Bronchial epithelial cell (primary cell): ENCODE results near the gene PANK1. TPM values are rescaled to one million over a fixed set of nuclear protein-coding genes. Genes with fewer than 3 reads are reported as not detected.

Experiments
- DNase-seq: peaks from one replicate; pipeline ENCODE4 v3.0.0-alpha.2; 2010; ENCODE audit warnings: low read depth
- FAIRE-seq: peaks from 2 replicates; lab custom pipeline; 2011; peaks lifted over from hg19 to GRCh38; lab: Jason Lieb, UNC
- H3K27me3 ChIP-seq: 2 replicates; pipeline ENCODE4 v1.5.1; 2011; ENCODE audit warnings: low read length; ENCODE audit not compliant: control insufficient read depth, insufficient read depth
- H3K36me3 ChIP-seq: 2 replicates; pipeline ENCODE4 v1.5.1; 2011; ENCODE audit warnings: low read length; ENCODE audit not compliant: control insufficient read depth, insufficient read depth
- H3K4me3 ChIP-seq: 2 replicates; pipeline ENCODE4 v1.5.1; 2011; ENCODE audit warnings: mild to moderate bottlenecking, low read depth, low read length, control low read depth
- CTCF ChIP-seq: IDR thresholded peaks from 2 replicates; pipeline ENCODE4 v1.5.1; 2011; ENCODE audit warnings: mild to moderate bottlenecking, moderate library complexity, low read length, control low read depth, inconsistent platforms; ENCODE audit not compliant: insufficient read depth, severe bottlenecking
- total RNA-seq: library from RNA; depleted of rRNA; stranded (reverse); fragments of >200 nt; gene quantifications from 2 replicates; pipeline ENCODE4 v1.2.1, GENCODE V29; 2014

Gene PANK1
- total RNA-seq, 1 donor from 2014 or later = 8.4 TPM

DNA sequence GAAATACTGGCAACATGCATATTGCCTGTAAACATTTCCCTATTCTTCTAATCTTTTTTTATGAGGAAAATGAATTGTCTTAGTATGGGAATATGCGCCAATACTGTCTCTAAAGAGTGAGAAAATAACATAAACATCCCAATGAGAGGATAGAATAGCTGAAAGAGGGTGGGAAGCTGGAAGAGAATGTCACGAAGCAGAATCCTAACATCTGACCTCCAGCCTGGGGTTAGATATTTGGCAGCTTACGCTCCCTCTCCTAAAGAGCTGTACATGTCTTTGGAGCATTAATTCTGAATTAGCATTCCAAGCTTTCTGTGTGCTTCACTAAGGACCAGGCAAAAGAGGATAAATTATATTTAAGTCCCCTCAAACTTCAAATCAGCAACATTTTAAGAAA, 78.0 kb downstream of the PANK1 start:
- Histone ChIP-seq H3K36me3 (no peaks in the 10 kb centered on the region), H3K27me3 (no peaks in the 10 kb centered on the region), H3K4me3 (no peak overlapping the region)
- FAIRE-seq = no peak
- no peak for TF ChIP-seq CTCF
- DNase-seq = no peak

GRCh38 chr10:89566095-89566950, 78.7 kb downstream of the PANK1 start:
- Histone ChIP-seq H3K4me3 (no peak overlapping the region), H3K27me3 (no peaks in the 10 kb centered on the region), H3K36me3 (no peaks in the 10 kb centered on the region)
- TF ChIP-seq CTCF = no peak
- FAIRE-seq = no peak
- no peak for DNase-seq

DNA sequence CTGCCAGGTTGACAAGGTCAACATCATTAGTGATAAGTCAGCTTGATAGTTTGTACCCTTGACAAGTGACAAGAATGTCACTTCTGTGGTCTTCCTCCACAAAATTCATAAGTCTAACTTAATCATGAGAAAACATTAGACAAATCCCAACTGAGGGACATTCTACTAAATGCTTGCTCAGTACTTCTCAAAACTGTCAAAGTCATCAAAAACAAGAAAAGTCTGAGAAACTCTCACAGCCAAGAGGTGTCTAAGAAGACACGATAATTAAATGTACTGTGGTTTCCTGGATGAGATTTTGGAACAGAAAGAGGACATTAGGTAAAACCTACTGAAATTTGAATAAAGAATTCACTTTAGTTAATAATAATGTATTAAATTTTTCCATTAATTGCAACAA, 79.9 kb downstream of the PANK1 start:
- Histone ChIP-seq H3K27me3 (no peaks in the 10 kb centered on the region), H3K36me3 (no peaks in the 10 kb centered on the region)
- TF ChIP-seq CTCF = no peak

DNA sequence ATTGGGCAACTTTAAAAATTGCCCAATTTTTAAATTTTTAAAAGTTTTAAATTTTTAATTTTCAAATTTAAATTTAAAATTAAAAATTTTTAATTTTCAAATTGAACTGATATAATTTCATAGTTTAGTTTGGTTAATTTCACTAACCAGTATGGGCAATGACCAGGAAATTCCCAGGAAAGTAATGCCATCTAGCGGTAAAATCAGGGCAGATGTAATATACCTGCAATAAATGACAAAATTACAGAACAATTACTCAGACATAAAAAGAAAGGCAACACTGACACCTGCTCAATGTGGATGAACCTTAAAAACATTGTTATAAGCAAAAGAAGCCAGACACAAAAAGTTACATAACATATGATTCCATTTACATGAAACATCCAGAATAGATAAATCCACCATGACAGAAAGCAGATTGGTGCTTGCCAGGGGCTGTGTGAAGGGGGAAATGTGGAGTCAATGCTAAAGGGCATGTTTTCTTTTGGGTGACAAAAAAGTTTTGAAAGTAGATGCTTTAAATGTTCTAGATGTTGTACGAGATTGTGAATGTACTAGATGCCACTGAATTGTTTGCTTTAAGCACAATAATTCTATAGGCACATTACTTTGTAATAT, 81.1 kb downstream of the PANK1 start:
- no peaks in the 10 kb centered on the region for H3K36me3 ChIP-seq
- H3K4me3 ChIP-seq = no peak overlapping the region
- H3K27me3 ChIP-seq = no peaks in the 10 kb centered on the region
- peak; percentile 38 for TF ChIP-seq CTCF
- peak; percentile 63 for DNase-seq
- FAIRE-seq = no peak

More for the DNA sequence above, 79.9 kb downstream of the PANK1 start:
- no peak for FAIRE-seq
- H3K4me3 ChIP-seq = no peak overlapping the region
- DNase-seq = no peak

GRCh38 chr10:89563311-89563710, 81.7 kb downstream of the PANK1 start:
- Histone ChIP-seq H3K27me3 (no peaks in the 10 kb centered on the region), H3K4me3 (no peak overlapping the region), H3K36me3 (no peaks in the 10 kb centered on the region)
- TF ChIP-seq CTCF = no peak
- peak; percentile 76 for FAIRE-seq
- DNase-seq = no peak
